HG03571 (cell line): ENCODE data around the gene FUBP1.
"Not testable (repeated sequence)": the region's sequence is repeated elsewhere in the genome, so short reads cannot be mapped to it uniquely, and the experiment has no call there.

Experiments used
- ATAC-seq: cut with Tn5 transposase; IDR thresholded peaks from one replicate; pipeline ENCODE4 v1.9.1; 2021; ENCODE audit not compliant: unreplicated experiment

The FUBP1 gene

DNA sequence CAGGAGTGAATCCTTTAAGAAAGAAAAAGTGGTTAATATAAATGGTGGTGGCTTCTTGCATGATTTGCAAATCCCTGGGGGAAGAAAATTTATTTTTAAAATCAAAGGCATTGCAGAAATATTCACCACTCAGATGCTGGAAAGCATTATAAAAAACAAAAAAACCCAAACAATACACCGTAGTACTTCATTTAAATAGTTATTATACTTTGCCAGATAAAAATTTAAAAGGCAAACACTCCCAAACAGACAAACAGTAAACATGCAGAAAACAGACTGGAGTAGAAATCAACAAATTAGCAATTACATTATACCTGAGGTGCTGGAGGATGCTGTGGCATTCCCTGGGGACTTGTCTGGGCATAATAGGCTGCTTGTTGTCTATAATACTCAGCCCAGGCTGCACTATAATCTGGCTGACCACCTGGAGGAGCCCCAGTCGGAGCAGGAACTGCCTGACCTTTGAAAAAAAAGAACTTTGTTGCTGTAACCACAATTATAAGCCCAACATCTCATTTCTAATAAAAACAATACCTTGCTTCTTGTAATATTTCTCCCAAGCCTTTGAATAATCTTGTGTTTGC is 29.9 kb downstream of the FUBP1 start:
- no peak for ATAC-seq

DNA sequence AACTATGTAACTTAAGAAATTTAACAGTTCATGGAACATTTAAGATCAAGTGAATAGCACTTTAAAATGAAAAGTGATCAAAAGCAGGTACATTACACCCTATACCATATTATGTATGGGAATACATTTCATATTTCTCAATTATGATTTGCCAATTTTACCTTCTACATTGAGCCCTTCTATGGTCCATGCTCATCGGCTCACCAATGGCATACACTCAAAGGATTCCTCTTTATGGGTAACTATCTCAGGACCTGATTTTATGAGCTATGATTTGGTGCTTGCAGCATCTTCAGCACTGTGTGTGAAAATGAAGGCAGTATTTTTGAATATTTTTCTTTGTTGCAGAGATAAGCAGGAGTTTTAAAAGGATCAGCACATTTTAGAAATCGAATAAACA is 33.5 kb downstream of the FUBP1 start:
- no peak for ATAC-seq

DNA sequence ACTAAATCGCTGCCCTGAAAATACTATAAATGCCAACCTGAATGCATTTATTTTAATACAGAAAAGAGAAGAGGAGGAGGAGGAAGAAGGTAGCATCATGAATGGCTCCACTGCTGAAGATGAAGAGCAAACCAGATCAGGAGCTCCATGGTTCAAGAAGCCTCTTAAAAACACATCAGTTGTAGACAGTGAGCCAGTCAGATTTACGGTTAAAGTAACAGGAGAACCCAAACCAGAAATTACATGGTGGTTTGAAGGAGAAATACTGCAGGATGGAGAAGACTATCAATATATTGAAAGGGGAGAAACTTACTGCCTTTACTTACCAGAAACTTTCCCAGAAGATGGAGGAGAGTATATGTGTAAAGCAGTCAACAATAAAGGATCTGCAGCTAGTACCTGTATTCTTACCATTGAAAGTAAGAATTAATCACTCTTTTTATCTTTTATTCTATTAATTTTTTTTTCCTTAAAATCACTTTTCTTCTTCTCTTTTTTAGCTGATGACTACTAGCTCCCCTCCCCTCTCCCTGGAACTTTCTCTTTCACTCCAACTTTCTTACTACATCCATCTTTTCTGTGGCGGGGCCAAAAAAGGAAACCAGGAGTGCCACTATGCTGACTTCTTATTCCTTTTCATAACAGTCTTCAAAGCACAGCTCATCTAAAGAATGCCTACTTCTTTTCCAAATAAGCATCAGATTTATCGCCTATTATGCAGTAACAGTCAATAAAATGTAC is 36.3 kb downstream of the FUBP1 start:
- ATAC-seq, result no peak

DNA sequence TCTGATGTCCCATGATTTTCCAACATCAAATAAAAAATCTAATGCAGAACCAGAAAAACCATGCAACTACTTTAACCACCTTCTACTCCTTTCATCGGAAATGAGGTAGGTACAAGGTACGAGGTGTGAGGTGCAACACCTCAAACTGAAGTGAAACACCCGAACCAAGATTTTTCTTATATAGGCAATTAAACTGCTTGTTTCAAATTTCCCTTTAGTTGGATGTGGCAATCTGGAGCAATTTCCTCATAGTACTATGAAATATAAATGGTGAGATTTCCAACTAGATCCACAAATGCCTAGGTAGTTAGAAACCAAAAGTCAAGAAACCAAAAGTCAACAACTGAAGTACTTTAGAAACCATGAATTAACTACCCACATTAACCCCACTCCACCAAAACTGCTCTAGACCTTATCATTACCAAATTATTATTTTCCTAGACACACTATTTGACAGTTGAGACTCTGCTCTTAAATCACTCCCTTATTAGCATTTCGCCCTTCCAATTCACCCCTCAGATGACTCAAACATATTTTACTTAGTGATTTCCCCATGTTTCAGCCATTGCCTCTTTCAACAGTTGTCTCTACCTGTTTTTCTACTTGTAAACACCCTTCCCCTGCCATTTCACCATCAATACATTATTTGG is 37.8 kb downstream of the FUBP1 start:
- ATAC-seq, result no peak

DNA sequence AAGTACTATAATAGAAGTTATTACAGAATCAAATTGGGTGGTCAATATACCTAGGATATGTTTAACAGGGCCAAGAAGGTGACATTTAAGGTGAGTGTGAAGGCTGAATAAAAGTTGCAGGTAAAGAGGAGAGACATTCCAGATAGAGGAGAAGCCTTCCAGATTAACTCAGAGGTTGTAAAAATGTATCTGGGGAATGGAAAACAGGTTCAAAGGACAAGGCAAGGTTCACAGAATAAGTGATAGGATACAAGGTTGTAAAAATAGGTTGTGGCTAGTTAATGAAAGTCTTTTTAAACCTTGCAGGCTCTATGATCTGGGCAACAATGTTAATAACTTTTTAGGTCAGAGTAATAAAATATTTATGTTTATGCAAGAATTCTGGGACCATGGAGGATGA is 40.2 kb downstream of the FUBP1 start:
- no peak for ATAC-seq

DNA sequence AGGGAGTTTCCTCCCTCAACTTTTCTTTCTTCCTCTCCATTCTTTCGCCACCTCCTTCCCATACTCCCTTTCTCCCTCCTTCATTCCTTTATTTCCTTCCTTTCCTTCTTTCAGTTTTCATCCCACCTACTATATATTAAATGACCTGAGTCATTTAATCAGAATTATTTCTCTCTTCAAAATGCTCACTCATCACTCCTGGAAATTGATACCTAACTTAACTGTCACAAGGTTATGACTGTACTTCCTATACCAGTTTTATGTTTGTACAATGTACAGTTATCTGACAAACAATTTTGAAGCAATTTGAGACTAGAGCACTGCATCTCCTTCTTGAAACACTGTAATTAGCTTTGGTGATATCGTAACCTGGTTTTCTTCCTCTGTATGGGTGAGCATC is 49.1 kb downstream of the FUBP1 start:
- no peak for ATAC-seq

DNA sequence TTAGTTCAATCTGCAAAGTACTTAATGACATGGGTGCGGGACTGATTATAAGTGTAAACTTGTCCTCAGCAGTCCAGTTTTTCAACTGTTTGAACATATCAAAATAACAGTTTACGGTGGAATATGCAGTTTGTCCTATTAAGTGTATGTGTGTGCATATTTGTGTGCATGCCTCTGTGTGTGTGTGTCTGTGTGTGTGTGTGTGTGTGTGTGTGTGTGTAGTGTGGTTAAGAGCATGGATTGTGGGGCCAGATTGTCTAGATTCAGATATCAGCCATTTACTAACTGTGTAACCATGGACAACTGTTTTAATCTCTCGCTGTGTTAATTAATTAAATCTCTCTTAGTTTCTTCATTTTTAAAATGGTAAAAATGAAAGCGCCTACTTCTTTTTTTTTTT is 51.5 kb downstream of the FUBP1 start:
- ATAC-seq, result no peak

DNA sequence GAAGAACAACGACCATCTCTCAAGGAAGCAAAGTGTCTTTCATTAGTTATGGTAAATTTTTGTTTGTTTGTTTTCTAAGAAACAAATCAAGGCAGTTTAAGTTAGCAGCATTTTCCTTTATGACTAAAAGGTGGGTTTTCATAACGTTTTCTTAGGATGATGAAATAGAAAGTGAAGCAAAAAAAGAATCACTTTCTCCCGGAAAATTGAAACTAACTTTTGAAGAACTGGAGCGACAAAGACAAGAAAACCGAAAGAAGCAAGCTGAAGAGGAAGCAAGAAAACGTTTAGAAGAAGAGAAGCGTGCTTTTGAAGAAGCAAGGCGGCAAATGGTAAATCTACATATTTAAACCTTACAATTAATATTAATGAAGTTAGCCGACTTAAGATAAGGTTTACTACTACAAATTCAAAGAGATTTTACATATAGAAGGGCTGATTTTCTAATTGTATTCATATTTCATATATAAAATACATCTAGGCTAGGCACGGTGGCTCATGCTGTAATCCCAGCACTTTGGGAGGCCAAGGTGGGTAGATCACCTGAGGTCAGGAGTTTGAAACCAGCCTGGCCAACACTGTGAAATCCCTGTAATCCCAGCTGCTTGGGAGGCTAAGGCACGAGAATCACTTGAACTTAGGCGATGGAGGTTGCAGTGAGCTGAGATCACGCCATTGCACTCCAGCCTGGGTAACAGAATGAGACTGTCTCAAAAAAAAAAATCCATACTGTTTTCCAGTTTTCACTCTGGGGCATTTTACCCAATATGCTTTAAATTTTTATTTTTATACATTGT is 52.1 kb downstream of the FUBP1 start:
- ATAC-seq, result no peak

DNA sequence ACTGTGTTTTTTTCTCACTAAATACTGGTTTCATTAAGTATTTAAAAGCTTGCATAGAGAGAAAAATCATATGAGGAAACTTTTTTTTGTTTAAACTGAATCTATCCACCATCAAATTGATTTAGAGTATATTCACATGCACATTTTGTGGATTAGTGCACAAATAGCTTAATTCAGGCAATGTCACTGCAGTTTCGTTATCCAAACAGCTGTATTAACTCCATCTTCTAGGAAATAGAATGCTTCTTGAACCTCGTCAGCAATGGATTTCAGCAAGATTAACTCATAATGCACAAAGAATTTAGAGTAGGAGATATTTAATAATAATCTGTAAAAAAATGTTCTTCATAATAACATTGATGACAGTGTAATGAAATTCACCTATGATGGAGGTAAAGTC is 52.9 kb downstream of the FUBP1 start:
- no peak for ATAC-seq

DNA sequence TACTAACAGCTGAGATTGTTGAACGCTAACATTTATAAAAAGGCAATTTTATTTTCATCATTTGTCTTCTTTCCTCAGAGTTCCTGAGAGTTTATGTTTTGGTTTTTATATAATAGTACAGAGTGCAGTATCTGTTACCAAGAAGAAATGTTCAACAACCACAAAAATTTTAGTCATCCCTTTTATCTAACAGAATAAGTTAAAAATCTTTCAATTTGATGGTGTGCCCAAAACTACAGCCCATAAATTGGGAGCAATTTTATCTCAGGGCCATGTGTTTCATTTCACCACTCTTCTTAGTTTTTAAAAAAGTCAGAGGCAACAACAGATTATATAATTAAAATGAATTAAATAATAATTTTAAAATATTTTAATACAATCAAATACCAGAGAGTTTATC is 53.4 kb downstream of the FUBP1 start:
- ATAC-seq, result no peak

DNA sequence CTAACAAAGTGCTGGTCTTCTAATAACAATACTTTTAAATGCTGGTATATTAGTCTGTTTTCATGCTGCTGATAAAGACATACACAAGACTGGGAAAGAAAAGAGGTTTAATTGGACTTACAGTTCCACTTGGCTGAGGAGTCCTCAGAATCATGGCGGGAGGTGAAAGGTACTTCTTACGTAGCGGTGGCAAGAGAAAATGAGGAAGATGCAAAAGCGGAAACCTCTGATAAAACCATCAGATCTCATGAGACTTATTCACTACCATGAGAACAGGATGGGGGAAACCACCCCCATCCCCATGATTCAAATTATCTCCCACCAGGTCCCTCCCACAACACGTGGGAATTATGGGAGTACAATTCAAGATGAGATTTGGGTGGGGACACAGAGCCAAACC is 60.0 kb downstream of the FUBP1 start:
- ATAC-seq, result not testable (repeated sequence)

DNA sequence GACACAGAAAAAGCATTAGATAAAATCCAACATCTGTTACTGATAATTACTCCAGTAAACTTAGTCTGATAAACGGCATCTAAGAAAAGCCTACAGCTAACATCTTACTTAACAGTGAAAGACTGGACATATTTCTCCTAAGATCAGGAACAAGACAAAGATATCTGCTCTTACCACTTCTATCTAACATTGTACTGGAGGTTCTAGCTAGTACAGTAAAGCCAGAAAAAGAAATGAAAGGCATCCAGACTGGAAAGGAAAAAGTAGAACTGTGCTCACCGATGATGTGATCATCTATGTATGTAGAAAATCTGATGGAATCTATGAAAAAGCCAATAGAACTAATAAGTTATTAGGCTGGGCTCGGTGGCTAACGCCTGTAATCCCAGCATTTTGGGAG is 68.8 kb downstream of the FUBP1 start:
- ATAC-seq, result no peak

DNA sequence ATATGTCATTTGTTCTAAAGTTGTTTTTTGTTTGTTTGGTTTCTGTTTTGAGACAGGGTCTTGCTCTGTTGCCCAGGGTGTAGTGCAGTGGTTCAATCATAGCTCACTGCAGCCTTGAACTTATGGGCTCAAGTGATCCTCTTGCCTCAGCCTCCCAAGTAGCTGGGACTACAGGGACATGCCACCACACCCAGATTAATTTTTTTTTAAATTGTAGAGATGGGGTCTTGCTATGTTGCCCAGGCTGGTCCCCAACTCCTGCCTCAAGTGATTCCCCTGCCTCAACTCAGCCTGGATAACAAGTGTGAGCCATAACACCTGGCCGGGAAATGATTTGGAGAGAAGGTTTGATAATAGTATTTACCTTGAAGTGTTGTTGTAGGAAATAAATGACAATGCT is 72.2 kb downstream of the FUBP1 start:
- no peak for ATAC-seq

DNA sequence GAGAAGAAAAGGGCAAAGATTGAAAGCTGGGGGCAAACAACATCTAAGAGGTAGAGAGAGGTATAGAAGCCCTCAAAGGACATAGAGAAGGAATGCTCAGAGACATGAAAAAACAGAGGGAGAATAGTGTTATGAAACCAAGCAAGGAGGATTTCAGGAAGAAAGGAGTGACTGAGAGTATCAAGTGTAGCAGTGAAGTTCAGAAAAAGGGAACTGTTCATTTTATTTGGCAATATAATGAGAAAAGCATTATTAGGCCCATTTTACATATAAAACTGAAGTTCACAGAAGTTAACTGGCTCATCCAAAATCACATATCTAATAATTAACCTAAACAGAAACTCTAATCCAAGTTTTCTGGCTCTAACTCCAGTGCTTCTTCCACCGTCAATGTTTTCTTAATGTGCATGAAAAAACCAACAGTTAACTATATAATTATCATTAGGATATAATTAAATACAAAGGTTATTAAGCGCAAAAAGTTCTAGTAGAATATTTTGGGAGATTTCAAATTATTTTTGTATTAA is 72.8 kb downstream of the FUBP1 start:
- ATAC-seq, result no peak

DNA sequence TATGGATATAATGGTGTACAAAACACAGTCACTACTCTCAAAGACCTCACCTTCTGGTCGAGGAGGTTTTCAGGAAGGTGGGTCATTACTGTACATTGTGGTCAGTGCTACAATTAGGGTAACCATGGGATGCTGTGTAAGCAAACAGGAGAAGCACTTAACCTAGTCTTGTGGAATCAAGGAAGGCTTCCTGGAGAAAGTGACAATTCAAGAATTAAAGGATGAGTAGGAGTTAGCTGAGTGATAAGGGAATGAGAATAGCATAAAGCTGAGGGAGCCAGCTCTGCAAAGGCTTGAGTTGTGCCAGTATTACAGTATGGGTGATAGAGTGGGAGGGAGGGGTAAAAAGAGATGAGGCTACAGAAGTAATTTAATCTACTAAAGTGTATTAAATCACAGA is 73.3 kb downstream of the FUBP1 start:
- no peak for ATAC-seq

DNA sequence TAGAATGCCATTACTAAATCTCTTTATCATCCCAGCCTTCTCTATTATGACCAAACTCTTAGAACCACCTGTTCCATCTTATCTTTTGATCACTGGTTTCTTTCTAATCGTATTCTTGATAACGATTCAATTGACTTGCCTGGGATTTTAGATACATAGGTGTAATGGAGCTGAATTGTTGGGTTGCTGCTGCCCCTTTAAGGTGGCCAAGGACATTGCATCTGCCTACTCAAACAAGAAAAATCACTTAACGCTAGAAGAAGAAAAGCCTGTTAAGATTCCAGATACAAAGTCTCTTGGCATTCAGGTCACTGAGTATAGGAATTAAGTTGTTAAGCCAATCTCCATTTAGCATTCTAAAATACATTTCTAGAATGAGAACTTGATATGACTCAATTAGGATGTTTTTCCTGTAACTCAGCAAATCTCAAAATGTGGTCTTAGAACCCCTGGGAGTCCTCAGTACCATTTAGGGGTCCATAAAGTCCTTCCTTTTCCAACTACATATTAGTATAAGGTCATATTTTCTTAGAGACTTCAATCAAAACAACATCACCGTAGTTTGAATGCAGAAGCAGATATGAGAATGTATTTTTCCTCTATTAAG is 78.1 kb downstream of the FUBP1 start:
- no peak for ATAC-seq

DNA sequence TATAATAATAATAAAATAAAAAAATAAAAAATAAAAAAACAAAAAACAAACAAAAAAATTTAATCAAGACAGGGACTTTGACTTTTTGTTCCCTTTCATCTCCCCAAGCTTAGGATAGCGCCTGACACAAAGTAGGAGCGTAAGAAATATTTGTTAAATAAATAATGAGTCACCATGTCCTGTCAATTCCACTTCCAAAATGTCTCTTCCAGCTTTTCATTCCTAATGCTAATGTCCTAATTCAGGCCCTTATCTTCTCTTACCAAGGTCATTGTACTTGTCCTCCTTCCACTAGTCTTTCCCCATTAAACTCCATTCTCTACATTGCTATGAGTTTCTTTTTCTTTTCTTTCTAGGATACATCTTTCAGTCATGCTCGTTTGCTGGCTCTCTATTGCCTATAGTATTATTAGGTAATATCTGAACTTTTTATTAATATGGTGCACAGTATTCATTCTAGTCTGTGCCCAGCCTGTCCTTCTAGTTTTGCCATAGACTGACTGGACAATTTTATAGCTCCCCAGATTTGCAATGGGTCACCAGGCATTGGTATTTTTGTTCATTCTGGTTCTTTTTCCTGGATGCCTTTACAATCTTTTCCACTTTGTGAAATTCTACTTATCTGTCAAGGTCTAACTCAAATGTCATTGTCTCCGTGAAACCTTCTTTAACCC is 79.1 kb downstream of the FUBP1 start:
- no peak for ATAC-seq
